GM19328 (cell line): Measurements from ENCODE around the gene BCL2L15.

Experiments used
- ATAC-seq: cut with Tn5 transposase; IDR thresholded peaks from one replicate; pipeline ENCODE4 v1.9.1; 2021; ENCODE audit warnings: mild to moderate bottlenecking, moderate library complexity; ENCODE audit not compliant: unreplicated experiment

BCL2L15 gene

DNA sequence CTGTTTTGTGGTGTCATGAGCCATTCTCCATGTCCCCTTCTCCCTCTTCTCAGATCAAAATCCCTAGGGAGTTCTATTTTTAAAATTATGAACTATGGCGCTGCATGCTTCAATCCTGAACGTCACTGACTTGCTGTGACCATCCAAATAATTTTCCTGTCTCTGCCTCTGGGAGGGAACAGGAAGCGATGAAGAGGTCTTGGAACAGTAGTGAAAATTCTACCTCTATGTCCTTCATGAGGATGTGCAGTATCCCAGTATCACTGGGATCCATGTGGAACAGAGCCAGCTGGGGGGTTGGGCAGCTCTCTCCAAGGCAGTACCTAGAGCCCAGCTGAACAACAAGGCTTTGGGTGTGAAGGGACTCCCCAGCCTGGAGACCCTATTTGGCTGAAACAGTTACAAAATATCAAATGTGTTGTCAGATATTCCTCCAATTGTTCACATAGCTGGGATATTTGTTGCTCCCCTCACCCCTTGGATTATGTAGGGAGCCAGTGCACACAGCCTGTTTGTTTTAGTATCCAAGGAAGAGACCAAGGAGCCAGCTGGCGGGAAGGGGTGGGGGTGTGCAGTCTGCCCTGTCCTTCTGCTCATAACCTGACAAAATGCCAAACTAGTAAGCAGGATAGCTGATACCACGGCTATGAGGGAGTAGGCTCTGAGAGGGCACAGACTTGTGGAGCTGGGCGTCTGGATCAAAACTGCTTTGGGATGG lies 25.4 kb upstream of the BCL2L15 start:
- ATAC-seq: no peak

DNA sequence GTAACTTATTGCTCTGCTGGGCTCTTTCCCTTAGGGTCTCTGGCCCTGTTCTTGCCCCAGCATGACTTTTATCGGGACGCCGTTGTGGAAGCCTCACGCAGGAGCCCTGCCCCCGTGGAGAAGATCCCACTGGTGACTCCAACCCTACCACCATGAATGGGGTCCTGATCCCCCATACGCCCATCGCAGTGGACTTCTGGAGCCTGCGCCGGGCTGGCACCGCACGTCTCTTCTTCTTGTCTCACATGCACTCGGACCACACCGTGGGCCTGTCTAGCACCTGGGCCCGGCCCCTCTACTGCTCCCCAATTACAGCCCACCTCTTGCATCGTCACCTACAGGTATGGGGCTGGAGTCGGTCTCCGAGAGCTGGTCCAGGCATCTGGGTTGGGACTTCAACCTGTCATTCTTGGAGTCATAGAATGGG lies 18.1 kb upstream of the BCL2L15 start:
- peak; percentile 0 for ATAC-seq

- ATAC-seq: peak; percentile 91
These were observed 17.5 kb upstream of the BCL2L15 start, which contains the start of the genes AP4B1 and DCLRE1B for GRCh38 chr1:113904674-113905434. Gene AP4B1 (minus strand): TSS chr1:113904799. CDS start chr1:113904717, 82 bp downstream. Gene DCLRE1B (plus strand): TSS chr1:113905326. CDS start chr1:113905587, 261 bp downstream.

DNA sequence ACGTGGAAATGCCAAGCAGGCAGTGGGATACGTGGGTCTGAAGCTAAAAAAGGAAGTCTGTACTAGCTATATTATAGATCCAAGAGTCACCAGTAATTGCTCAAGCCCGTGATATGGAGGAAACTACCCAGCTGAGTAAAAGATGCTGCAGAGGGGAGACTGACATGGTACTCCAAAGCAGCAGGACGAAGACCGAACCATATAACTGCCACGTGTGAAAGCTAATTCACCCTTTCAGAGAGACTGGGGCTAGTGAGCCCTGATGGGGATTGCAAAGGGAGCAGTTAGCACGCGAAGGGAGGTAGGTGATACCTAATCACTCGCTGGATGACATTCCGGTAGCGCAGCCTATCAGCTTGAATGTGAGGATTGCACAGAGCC lies 16.9 kb upstream of the BCL2L15 start:
- peak; percentile 34 for ATAC-seq

DNA sequence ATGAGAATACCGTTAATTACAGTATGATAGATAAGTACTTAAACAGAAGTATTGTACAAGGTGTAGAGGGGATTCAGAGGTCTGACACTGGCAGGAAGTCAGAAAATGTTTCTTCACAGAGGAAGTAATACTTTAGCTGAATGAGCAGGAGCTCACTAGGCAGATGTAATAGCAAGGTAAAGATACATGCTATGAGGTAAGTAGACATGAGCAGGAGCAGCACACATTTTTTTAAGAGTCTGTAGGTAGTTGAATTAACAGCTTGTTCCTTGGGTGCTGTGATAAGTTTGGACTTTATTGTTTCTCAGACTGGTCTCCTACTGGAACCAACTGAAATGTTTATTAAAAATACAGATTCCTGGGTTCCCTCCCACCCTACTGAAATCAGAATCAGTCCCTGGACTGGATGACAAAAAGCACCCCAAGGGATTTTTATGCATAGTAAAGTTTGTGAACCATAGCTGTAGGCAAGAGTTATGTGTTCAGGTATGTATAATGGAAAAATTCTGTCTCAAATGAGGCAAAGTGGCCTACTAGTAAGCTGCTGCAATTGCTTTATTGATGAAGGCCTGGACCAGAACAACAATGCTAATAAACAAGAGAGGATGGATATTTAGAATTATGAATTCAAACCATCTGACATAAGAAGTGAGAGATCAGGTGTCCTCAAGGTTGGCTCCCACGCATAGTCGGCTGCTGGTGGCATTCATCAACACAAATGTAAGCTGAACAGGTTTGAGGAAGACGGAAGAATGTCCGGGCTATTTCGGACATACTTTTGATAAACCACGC lies 16.3 kb upstream of the BCL2L15 start:
- no peak for ATAC-seq

DNA sequence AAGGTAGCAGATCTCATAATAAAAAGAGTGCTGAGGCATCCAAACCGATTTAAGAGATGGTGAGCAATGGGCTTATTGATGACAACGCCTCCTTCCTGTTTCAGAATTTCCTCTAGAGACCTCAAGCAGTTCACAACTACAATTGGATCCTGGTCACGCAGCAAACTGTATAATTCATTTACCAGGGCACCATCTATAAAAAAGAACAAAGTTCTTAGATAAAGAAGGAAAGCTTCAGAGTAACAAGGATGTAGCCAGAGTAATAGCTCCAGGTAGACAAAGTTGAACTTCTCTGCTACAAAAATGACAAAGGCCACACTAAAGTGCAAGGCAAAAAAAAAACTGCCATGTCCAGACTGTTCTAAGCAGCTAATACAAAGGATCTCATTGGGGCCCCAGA lies 13.8 kb upstream of the BCL2L15 start:
- ATAC-seq: no peak

GRCh38 chr1:113899111-113899510 lies 11.7 kb upstream of the BCL2L15 start:
- no peak for ATAC-seq

DNA sequence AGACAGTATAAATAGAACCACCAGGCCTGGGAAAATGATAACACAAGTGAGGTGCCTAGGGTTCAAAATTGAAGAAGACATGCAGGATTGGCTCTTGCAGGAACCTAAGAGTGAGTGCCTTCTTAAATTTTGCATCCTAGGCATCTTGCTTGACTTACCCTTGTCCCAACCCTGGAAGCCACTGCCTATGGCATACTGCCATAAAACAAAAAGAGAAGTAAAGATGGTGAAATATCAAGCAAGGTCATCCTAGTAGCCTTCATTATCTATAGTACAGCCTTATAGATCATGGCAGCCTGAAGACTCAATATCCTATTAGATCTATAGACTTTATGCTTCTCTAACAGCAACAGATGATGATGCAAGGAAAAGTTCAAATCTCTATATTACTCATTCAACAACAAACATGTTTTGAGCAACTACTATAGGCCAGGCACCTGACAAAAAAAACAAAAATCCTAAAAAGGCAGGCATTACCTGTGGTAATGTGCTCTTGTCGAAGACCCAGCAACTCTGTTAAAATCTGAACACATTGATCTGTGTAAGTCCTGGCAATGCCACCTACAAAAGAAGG lies 10.9 kb upstream of the BCL2L15 start:
- ATAC-seq: no peak

DNA sequence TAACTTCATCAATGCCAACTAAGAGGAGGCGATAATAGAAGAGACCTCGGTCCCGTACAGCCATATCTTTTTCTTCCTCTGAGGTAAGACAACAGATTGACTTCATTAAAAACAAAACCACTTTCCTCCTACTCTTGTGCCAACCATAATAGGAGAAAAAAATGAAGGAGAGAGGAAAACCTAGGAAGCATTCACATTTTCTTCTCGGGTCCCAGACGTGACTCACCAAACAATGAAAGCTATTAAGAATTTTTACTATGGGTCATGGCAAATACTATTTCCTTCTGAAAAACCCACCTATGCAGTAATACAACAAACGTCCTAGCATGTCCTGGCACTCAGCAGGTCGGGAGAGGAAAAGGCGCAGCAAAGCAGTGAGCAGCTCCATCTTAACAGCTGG lies 8.6 kb upstream of the BCL2L15 start:
- no peak for ATAC-seq

DNA sequence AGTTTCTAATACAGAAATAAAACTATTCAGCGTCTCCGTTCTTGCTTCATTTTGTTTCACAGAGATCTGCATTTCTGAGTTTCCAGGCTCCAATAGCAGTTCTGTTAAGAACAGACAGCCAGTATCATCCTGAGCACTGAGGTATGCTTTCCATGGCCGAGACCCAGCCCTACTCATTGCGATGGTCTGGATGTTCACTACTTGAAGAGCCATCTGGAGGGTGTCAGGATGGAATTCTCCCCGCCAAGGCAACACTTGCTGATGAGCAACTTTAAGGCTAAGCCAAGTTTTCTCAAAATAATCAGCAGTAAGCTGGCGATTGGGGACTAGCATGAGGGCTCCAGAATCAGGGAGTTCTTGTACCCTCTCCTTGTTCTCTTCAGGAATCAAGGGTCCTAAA lies 7.7 kb upstream of the BCL2L15 start:
- ATAC-seq: no peak

DNA sequence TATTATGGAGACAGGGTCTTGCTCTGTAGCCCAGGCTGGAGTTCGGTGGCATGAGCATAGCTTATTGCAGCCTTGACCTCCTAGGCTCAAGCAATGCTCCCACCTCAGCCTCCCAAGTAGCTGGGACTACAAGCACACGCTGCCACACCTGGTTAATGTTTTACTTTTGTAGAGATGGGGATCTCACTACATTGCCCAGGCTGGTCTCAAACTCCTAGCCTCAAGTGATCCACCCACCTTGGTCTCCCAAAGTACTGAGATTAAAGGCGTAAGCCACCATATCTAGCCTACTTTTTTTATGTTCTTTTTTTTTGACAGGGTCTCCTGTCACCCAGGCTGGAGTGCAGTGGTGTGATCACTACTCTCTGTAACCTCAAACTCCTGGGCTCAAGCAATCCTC lies 5.9 kb upstream of the BCL2L15 start:
- no peak for ATAC-seq

DNA sequence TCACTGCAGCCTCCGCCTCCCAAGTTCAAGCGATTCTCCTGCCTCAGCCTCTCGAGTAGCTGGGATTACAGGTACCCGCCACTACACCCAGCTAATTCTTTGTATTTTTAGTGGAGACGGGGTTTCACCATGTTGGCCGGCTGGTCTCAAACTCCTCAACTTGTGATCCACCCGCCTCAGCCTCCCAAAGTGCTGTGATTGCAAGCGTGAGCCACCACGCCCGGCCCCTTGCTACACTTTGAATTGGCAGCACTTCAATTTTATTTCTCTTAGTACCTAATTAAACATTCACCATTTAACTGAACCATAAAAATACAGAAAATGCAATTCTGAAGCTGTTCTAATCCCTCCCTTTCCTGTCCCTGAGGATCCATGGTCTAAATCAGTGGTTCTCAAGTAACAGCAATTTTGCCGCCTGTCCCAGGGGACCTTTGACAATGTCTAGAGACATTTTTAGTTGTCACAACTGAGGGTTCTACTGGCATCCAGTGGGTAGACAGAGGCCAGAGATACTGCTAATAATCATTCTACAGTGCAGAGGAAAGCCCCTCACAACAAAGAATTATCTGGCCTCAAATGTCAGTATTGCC lies 4.3 kb upstream of the BCL2L15 start:
- no peak for ATAC-seq

DNA sequence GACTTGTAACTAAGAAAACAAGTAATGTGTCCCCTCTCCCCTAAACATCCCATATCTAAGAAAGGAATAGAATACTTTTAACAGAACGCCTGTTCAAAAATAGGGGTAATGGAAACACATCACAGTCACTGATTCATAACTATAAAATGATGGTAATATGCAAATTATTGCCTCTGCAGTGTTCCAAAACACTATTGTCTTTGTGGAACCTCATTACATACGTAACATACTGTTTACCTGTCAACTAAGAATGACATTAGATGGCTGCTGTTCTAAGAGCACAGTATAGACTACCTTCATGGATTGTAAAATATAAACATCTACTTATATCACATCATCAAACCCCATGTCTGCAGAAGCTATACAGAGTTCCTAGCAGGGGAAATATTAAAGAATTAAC lies 3.4 kb upstream of the BCL2L15 start:
- no peak for ATAC-seq

GRCh38 chr1:113886417-113887401 lies 672 bp downstream of the BCL2L15 start:
- ATAC-seq: no peak

DNA sequence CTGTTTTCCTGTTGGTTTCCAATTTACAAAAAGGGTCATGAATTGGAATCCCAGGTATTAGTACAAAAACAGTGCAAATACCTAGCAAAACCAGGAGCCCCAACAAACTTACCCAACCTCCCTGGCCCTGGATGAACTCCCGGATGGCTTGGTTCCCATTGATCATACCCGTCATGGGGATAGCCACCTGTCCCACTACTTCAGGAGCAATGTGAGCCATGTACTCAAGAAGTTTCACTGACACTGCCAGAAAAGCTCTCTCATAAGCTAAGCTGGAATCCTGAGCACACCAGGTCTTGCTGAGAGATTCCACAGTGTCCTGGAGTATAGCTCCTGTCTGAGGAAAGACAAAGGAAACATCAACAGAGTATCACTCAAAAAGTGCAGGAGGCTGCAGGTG lies 5.7 kb downstream of the BCL2L15 start:
- ATAC-seq: no peak

GRCh38 chr1:113879739-113880038 lies 7.7 kb downstream of the BCL2L15 start:
- no peak for ATAC-seq

GRCh38 chr1:113876176-113876575 lies 11.2 kb downstream of the BCL2L15 start:
- no peak for ATAC-seq

- ATAC-seq: no peak
These were observed 11.7 kb downstream of the BCL2L15 start for GRCh38 chr1:113875714-113876113.

DNA sequence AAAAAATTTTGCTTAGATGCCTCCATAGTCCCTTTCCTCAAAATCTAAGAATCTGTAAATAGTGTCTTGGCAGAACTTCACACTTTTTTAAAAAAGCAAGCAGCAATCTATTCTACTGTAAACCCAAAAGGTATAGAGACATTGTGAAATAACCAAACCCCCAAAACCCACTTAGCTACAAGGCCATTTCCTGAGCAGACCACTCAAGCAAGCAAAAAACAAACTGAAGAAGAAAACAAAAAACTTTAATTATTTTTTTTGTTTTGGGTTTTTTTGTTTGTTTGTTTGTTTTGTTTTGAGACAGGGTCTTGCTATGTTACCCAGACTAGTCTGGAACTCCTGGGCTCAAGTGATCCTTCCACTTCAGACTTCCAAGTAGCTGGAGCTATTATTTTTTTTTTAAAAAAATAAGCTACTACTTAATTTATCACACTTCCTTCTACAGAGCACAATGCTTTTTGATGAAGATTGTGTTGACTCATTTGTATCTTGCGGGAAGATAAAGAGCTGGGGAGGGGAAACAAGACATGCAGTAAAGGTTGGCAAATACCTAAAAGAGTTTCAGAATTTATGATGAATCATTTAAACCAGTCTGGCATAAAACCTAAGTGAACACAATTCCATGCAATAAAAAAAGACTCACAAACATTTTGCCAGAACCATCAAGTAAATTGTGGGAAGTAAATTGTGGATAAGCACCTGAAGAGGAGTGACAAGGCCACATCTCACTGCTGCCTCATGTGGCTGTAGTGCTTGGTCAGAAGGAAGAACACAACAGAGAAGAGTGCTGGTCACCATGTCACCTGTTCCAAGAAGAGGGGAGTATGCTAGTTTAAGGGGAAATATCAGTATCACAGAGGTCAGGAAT lies 13.1 kb downstream of the BCL2L15 start:
- ATAC-seq: no peak
